GM21367 (cell line): ENCODE results near the gene FGF2.
"Not testable (repeated sequence)": the region's sequence is repeated elsewhere in the genome, so short reads cannot be mapped to it uniquely, and the experiment has no call there.

Experiments used
- ATAC-seq: cut with Tn5 transposase; IDR thresholded peaks from one replicate; pipeline ENCODE4 v1.9.1; 2021; ENCODE audit not compliant: unreplicated experiment

The FGF2 gene

GRCh38 chr4:122845066-122845465 is 18.4 kb downstream of the FGF2 start:
- no peak for ATAC-seq

- ATAC-seq, result no peak
Measured at GRCh38 chr4:122845760-122846159, 19.1 kb downstream of the FGF2 start.

GRCh38 chr4:122847931-122848330 is 21.3 kb downstream of the FGF2 start:
- ATAC-seq, result no peak

- not testable (repeated sequence) for ATAC-seq
Measured at GRCh38 chr4:122849789-122850188, 23.2 kb downstream of the FGF2 start.

- no peak for ATAC-seq
Measured at GRCh38 chr4:122851568-122851967, 24.9 kb downstream of the FGF2 start.

- ATAC-seq, result no peak
Measured at GRCh38 chr4:122854447-122855352, 28.1 kb downstream of the FGF2 start.

GRCh38 chr4:122855353-122855890 is 28.8 kb downstream of the FGF2 start:
- ATAC-seq, result no peak

GRCh38 chr4:122857160-122857559 is 30.5 kb downstream of the FGF2 start:
- ATAC-seq, result no peak

- no peak for ATAC-seq
Measured at GRCh38 chr4:122858705-122859104, 32.1 kb downstream of the FGF2 start.

GRCh38 chr4:122861172-122861943 is 34.7 kb downstream of the FGF2 start:
- no peak for ATAC-seq

GRCh38 chr4:122863639-122864038 is 37.0 kb downstream of the FGF2 start:
- ATAC-seq, result no peak

- no peak for ATAC-seq
Measured at GRCh38 chr4:122865425-122865824, 38.8 kb downstream of the FGF2 start.

- not testable (repeated sequence) for ATAC-seq
Measured at GRCh38 chr4:122868235-122868634, 41.6 kb downstream of the FGF2 start.

- ATAC-seq, result no peak
Measured at GRCh38 chr4:122873146-122873545, 46.5 kb downstream of the FGF2 start.

- no peak for ATAC-seq
Measured at GRCh38 chr4:122873821-122874593, 47.4 kb downstream of the FGF2 start.

- no peak for ATAC-seq
Measured at GRCh38 chr4:122875949-122876348, 49.3 kb downstream of the FGF2 start.

- no peak for ATAC-seq
Measured at GRCh38 chr4:122876456-122876855, 49.8 kb downstream of the FGF2 start.

- no peak for ATAC-seq
Measured at GRCh38 chr4:122879001-122879400, 52.4 kb downstream of the FGF2 start.

GRCh38 chr4:122882857-122883735 is 56.5 kb downstream of the FGF2 start:
- no peak for ATAC-seq

- ATAC-seq, result no peak
Measured at GRCh38 chr4:122884499-122884898, 57.9 kb downstream of the FGF2 start.
